ENCODE data around the gene EOMES. TPM values are rescaled to one million over a fixed set of nuclear protein-coding genes. Genes with fewer than 3 reads are reported as not detected.

The EOMES gene
- total and polyA plus RNA-seq, 10 donors, result 1.1 to 17.2 (median 12.2) TPM

GRCh38 chr3:27724459-27725197, 2.5 kb upstream of the EOMES start:
- Histone ChIP-seq H3K4me3 (peak overlapping the region in 1 of 8 donors; percentile 85), H3K27ac (no peak overlapping the region), H3K4me1 (peaks cover 21 to 62% (median 54%) of the 10 kb centered on the region in 6 donors), H3K9me3 (peaks cover 0 to 6% (median 0%) of the 10 kb centered on the region in 8 donors), H3K27me3 (replicated peaks in 1 of 7) (peaks cover 3 to 100% (median 99%) of the 10 kb centered on the region in 7 donors), H3K36me3 (no peaks in the 10 kb centered on the region)
- TF ChIP-seq POLR2A (IDR thresholded peaks at IDR 0.05) (no peak), POLR2AphosphoS5 (IDR thresholded peaks at IDR 0.05) (no peak)
- TF ChIP-seq, protein P1, sequence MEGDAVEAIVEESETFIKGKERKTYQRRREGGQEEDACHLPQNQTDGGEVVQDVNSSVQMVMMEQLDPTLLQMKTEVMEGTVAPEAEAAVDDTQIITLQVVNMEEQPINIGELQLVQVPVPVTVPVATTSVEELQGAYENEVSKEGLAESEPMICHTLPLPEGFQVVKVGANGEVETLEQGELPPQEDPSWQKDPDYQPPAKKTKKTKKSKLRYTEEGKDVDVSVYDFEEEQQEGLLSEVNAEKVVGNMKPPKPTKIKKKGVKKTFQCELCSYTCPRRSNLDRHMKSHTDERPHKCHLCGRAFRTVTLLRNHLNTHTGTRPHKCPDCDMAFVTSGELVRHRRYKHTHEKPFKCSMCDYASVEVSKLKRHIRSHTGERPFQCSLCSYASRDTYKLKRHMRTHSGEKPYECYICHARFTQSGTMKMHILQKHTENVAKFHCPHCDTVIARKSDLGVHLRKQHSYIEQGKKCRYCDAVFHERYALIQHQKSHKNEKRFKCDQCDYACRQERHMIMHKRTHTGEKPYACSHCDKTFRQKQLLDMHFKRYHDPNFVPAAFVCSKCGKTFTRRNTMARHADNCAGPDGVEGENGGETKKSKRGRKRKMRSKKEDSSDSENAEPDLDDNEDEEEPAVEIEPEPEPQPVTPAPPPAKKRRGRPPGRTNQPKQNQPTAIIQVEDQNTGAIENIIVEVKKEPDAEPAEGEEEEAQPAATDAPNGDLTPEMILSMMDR (IDR thresholded peaks at IDR 0.05 in 8 of 11, conservative IDR thresholded peaks at IDR 0.05 in 3 of 11), result no peak
- DNase-seq, result no peak
- WGBS, 5 donors, result 14 to 32% (median 16%) methylated on average over 30 of the region's 30 CpGs
- intact Hi-C loops (cut with DNase I; ENCODE audit: low total_unique reads), result no loop called here

- 7 to 12% (median 9%) methylated on average over 35 to 37 of the region's 37 CpGs for WGBS, 5 donors
- DNase-seq, result no peak
- TF ChIP-seq POLR2A (IDR thresholded peaks at IDR 0.05) (no peak), POLR2AphosphoS5 (IDR thresholded peaks at IDR 0.05) (no peak)
- TF ChIP-seq, protein P1 (IDR thresholded peaks at IDR 0.05 in 8 of 11, conservative IDR thresholded peaks at IDR 0.05 in 3 of 11), result no peak
- intact Hi-C loops (cut with DNase I; ENCODE audit: low total_unique reads), result no loop called here
- peak overlapping the region in 7 of 8 donors; percentile 0 to 85 (median 62) for H3K4me3 ChIP-seq
- H3K27me3 ChIP-seq (replicated peaks in 1 of 7), result peaks cover 3 to 100% (median 98%) of the 10 kb centered on the region in 7 donors
- H3K36me3 ChIP-seq, result no peaks in the 10 kb centered on the region
- peaks cover 21 to 55% (median 47%) of the 10 kb centered on the region in 6 donors for H3K4me1 ChIP-seq
- peaks cover 0 to 6% (median 0%) of the 10 kb centered on the region in 8 donors for H3K9me3 ChIP-seq
- no peak overlapping the region for H3K27ac ChIP-seq
Measured at GRCh38 chr3:27723815-27724458, 1.8 kb upstream of the EOMES start.

GRCh38 chr3:27723456-27723814, 1.3 kb upstream of the EOMES start:
- DNase-seq, result no peak
- no peak for TF ChIP-seq POLR2A (IDR thresholded peaks at IDR 0.05)
- no peak for TF ChIP-seq POLR2AphosphoS5 (IDR thresholded peaks at IDR 0.05)
- TF ChIP-seq, protein P1 (IDR thresholded peaks at IDR 0.05 in 8 of 11, conservative IDR thresholded peaks at IDR 0.05 in 3 of 11), result no peak
- Histone ChIP-seq H3K27ac (no peak overlapping the region), H3K4me3 (peak overlapping the region in 7 of 8 donors; percentile 0 to 85 (median 62)), H3K36me3 (no peaks in the 10 kb centered on the region), H3K9me3 (peaks cover 0 to 6% (median 0%) of the 10 kb centered on the region in 8 donors), H3K4me1 (peaks cover 16 to 50% (median 42%) of the 10 kb centered on the region in 6 donors), H3K27me3 (replicated peaks in 1 of 7) (peaks cover 3 to 100% (median 96%) of the 10 kb centered on the region in 7 donors)
- intact Hi-C loops (cut with DNase I; ENCODE audit: low total_unique reads), result no loop called here
- 3 to 5% (median 3%) methylated on average over 15 of the region's 15 CpGs for WGBS, 5 donors

DNA sequence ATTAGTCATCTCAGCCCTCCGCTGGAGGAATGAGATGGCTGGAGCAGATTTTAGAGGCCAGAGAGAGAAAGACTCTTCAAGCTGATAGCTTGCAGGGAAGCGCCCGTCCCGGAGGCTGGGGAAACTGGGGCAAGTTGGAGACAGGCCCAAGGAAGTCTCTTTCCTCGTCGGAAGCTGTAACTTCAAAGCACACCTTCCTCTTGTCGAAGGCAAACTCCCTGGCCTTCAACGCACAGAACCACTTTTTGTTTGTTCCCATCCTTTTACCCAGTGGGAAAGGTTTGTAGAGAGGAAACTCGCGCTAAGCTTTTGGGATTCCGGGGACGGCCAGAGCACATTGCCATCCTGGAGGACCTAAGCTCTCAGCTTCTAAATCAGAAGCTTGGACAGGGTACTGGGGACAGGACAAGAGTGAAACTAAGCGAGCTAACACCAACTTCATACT, 900 bp upstream of the EOMES start:
- intact Hi-C loops (cut with DNase I; ENCODE audit: low total_unique reads), result no loop called here
- Histone ChIP-seq H3K4me3 (peak overlapping the region in 7 of 8 donors; percentile 0 to 85 (median 62)), H3K9me3 (peaks cover 0 to 6% (median 0%) of the 10 kb centered on the region in 8 donors), H3K36me3 (no peaks in the 10 kb centered on the region), H3K27me3 (replicated peaks in 1 of 7) (peaks cover 3 to 99% (median 92%) of the 10 kb centered on the region in 7 donors), H3K4me1 (peaks cover 12 to 46% (median 38%) of the 10 kb centered on the region in 6 donors), H3K27ac (no peak overlapping the region)
- TF ChIP-seq, protein P1 (IDR thresholded peaks at IDR 0.05 in 8 of 11, conservative IDR thresholded peaks at IDR 0.05 in 3 of 11), result no peak
- TF ChIP-seq POLR2A (IDR thresholded peaks at IDR 0.05) (no peak), POLR2AphosphoS5 (IDR thresholded peaks at IDR 0.05) (no peak)
- DNase-seq, result no peak
- WGBS, 5 donors, result 2 to 6% (median 2%) methylated on average over 13 of the region's 13 CpGs
